ENCODE data around the gene PTPRN2. TPM values are rescaled to one million over a fixed set of nuclear protein-coding genes. Genes with fewer than 3 reads are reported as not detected.

Gene PTPRN2
- total RNA-seq, 1 experiment from 2014 or later = 2.1 TPM

GRCh38 chr7:158588878-158589442 lies 1.3 kb upstream of the PTPRN2 start:
- intact Hi-C loops (cut with micrococcal nuclease) = no loop called here
- H3K27me3 ChIP-seq (ENCODE audit: insufficient read depth, low read length) = peaks cover 3% of the 10 kb centered on the region
- no peak overlapping the region for H2AFZ ChIP-seq (ENCODE audit: low read depth, low read length, poor library complexity, severe bottlenecking)
- no peaks in the 10 kb centered on the region for H4K20me1 ChIP-seq (ENCODE audit: insufficient read depth)
- H3K27ac ChIP-seq (ENCODE audit: low read depth, low read length) = no peak overlapping the region
- ChIA-PET CTCF (no interaction called here), POLR2A (no interaction called here), RAD21 (ENCODE audit: low non-redundant PET in 1 of 2, low total read pairs in 2 of 2, uncharacterized antibody in 2 of 2, unreplicated experiment in 2 of 2) (no interaction called here)
- H3K36me3 ChIP-seq (ENCODE audit: control insufficient read depth in 1 of 2, insufficient read depth in 2 of 2, low read length in 2 of 2) = no peaks in the 10 kb centered on the region
- BruUV-seq (replicated peaks) = no TSS peak
- TF ChIP-seq REST (IDR thresholded peaks at IDR 0.05; ENCODE audit: low read depth) = no peak
- TF ChIP-seq POLR2A (IDR thresholded peaks at IDR 0.05; ENCODE audit: borderline replicate concordance, extremely low read depth, insufficient read depth, insufficient read length) = no peak
- no peak for TF ChIP-seq CEBPB (IDR thresholded peaks at IDR 0.05; ENCODE audit: low read depth)
- TF ChIP-seq CBX3 (IDR thresholded peaks at IDR 0.05; ENCODE audit: low read depth) = no peak
- no peak for TF ChIP-seq ELF1 (IDR thresholded peaks at IDR 0.05; ENCODE audit: borderline replicate concordance, low read depth)
- TF ChIP-seq ATF3 (IDR thresholded peaks at IDR 0.05) = no peak
- no peak for TF ChIP-seq RAD21 (IDR thresholded peaks at IDR 0.05; ENCODE audit: low read depth)
- no peak for TF ChIP-seq SRF (IDR thresholded peaks at IDR 0.05; ENCODE audit: low read depth)
- no peak for TF ChIP-seq EZH2phosphoT487 (IDR thresholded peaks at IDR 0.05; ENCODE audit: borderline replicate concordance)
- no peak for TF ChIP-seq TCF7L2 (IDR thresholded peaks at IDR 0.05; ENCODE audit: borderline replicate concordance, extremely low read depth, insufficient read depth, insufficient read length)
- no peak for TF ChIP-seq SP1 (IDR thresholded peaks at IDR 0.05; ENCODE audit: low read depth)
- TF ChIP-seq ZFX (IDR thresholded peaks at IDR 0.05) = no peak
- TF ChIP-seq EZH2 (IDR thresholded peaks at IDR 0.05) = no peak
- TF ChIP-seq ZNF274 (IDR thresholded peaks at IDR 0.05; ENCODE audit: low read depth, low read length) = no peak
- no peak for TF ChIP-seq CTCF (IDR thresholded peaks at IDR 0.05 in 2 of 3, conservative IDR thresholded peaks at IDR 0.05 in 1 of 3; ENCODE audit: borderline replicate concordance in 1 of 3, insufficient read depth in 1 of 3, low read depth in 2 of 3, low read length in 2 of 3)
- no peak overlapping the region for H3K9ac ChIP-seq (ENCODE audit: low read length)
- peaks cover 0 to 1% of the 10 kb centered on the region in 2 experiments; a peak in 2 of 4 replicates for H3K9me3 ChIP-seq (ENCODE audit: control insufficient read depth in 1 of 2, insufficient read depth in 1 of 2, low read depth in 1 of 2, low read length in 2 of 2)
- no peaks in the 10 kb centered on the region for H3K9me2 ChIP-seq (ENCODE audit: insufficient read depth)
- no peak overlapping the region for H3K4me2 ChIP-seq (ENCODE audit: low read length)
- no peak overlapping the region for H3K4me3 ChIP-seq (replicated peaks in 1 of 2; ENCODE audit: low read depth in 1 of 2, low read length in 2 of 2)
- no peaks in the 10 kb centered on the region; a peak in 1 of 4 replicates for H3K4me1 ChIP-seq (ENCODE audit: control insufficient read depth in 1 of 2, insufficient read depth in 2 of 2, low read length in 2 of 2)
- DNase-seq (ENCODE audit: low read depth, low spot score) = no peak
- ATAC-seq = no peak
- H3K79me2 ChIP-seq (ENCODE audit: insufficient read depth, low read length) = no peaks in the 10 kb centered on the region
